ENCODE results near the gene ERCC6.

ERCC6 gene

DNA sequence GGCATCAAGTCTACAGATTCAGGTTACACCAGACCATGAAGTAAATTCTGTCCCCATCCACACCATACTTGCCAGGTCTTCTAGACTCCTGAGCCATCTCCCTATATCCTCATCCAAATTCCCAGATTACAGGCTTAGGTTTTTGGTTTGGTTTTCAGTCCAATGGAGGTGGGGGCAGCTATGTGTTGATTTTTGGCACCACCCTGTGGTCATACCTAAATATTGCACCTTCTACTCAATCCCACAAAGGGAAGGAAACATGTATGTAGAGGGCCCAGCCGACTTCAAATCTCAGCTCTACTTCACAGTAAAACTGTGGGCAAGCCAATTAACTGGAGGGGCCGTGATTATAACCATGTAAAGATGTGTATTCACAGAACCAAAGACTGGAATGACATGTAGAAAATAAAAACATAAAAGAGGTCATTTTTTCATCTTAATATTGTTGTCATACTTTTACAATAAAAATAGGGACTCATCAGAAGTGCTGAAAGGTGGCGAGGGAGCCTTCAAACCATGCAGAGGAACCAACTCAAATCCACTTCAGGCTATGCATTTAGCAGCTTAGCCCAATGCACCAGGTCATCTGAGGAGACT is 19.8 kb downstream of the ERCC6 start:
- H3K4me3 ChIP-seq (ENCODE audit: low read depth, low read length): no peak overlapping the region
- DNase-seq (ENCODE audit: low read depth): peak; percentile 6

DNA sequence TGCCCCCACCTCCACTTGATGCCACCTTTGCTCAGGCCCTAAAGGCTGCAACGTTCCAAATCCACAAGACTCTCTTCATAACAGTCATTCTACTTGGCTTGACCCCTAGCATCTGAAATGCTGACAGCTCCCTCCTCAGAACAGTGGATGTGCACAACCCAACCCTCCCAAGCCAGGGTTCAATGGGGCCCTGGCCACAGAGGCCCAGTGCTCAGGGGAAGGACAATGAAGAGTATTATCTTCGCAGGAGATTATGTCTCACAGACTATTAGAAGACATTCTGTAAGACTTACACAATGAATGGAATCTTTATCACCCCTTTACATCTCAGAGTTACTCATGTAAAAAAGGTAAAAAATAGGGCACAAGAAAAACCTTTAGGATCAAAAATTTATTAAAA is 20.4 kb downstream of the ERCC6 start:
- no peak overlapping the region for H3K4me3 ChIP-seq (ENCODE audit: low read depth, low read length)
- no peak for DNase-seq (ENCODE audit: low read depth)

DNA sequence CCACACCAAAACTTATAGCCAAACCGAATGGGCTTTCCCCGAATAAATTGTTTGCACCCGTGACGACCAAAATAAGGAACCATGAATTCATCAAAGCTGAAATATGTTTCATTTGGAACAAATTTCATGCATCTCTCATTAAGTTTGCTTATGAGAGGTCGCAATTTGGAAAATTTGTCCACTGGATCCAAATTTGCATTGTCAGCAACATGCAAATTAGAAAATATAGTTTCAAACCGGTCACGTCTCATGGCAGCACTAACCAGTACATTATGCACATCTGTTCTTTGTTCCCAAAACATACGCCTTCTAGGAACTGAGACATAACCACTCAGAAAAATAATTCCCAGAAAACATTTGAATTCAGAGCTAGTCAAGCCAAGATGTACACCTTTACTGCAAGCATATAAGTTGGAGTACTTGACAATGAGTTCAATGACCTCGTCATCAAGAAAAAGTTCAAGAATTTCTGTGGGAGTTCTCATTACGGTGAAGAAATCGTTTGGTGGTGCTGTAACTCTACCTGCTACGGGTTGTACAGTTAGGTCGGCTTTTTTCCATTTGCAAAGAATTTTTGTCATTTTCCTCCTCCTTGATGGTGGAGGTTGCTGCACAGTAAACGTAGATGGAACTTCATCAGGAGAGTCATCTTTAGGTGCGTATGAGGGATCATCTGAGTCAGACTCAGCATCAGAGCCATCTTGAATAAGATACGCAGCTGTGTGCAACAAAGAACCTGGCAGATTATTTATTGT is 22.5 kb downstream of the ERCC6 start:
- no peak overlapping the region for H3K4me3 ChIP-seq (ENCODE audit: low read depth, low read length)
- no peak for DNase-seq (ENCODE audit: low read depth)

DNA sequence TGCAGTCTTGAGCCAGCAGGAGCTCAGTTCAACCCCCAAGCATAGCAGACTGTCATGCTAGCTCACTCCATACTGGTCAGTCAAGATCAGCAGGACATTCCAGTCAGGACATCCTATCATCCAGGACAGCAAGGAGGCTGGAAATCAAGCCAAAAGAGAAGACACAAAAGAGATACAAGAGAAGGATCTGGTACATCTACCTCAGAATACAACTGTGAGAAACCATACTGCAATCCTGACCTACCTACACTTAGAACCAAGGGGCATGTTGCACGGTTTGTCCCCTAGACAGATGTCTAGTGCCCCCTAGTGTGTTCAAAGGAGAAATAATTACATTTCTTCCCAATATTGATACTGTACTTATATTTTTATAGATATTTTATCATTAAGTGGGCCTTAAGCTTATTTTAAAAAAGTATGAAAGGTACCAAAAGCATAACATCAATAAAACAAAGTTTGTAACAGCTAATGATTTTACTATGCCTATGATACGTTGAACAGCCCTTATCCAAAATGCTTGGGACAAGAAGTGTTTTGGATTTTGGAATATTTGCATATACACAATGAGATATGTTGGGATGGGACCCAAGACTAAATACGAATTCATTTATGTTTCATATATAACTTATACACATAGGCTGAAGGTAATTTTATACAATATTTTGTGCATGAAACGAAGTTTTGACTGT is 26.7 kb downstream of the ERCC6 start:
- no peak overlapping the region for H3K4me3 ChIP-seq (ENCODE audit: low read depth, low read length)
- DNase-seq (ENCODE audit: low read depth): peak; percentile 11

DNA sequence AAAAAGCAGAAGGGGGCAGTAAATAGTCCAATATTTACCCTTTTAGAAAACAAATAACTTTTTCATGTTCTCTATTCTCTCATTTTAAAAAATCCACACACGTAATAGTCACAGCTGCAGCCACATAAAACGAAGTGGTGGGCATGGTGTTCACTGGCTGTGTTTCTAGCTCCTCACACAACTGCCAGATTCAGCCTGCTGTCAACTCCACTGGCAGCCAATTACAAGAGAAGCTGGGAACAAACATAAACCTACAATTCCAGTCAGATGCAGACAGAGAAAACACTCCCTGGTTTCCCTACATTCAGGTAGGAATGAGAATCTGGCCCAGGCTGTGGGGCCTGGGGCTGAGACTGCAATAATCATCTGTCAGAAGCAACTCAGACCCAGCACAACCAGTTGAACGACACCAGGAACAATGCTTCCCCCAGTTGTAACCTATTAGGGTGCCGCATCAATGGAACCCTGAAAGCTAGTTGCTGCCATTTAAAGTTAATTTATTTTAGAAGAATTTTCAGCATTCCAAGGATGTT is 29.1 kb downstream of the ERCC6 start:
- no peak for DNase-seq (ENCODE audit: low read depth)

DNA sequence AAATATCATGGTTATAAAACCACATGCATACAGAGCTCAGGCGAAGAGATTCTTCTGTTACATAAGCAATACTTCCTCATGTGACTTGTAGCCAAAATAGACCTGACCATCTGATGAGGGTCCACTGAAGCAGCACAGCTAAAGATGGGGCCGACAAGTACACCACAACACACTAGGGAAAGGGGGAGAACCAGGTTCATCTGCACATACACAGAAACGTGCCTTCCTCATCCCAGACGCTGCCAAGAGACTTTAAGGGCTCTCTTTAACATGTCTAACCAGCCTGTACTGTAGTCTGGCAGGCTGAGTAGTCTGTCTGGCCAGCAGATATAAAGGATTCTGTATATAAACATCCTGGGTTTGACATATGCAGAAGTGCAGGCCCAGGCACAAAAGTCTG is 30.3 kb downstream of the ERCC6 start:
- H3K4me3 ChIP-seq (ENCODE audit: low read depth, low read length): no peak overlapping the region
- no peak for DNase-seq (ENCODE audit: low read depth)

More for the DNA sequence above, 29.1 kb downstream of the ERCC6 start:
- H3K4me3 ChIP-seq (ENCODE audit: low read depth, low read length): no peak overlapping the region

DNA sequence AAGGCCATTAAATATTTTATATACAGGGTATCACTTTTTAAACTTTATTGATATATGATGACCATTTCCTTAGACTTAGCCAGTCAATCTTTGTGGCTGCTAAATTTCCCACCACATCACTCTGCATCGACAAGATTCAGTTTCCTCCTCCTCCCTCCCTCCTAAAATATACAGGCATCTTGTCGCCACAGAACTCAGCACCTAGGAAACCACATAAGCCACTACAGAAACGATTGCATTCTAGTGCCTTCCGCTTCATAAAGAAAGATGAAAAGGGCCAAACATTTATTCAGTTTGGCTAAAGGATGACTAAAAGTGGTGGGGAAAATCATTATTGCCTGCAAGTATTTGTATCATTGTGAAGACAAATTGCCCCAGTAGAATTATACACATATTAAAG is 30.7 kb downstream of the ERCC6 start:
- DNase-seq (ENCODE audit: low read depth): no peak
- no peak overlapping the region for H3K4me3 ChIP-seq (ENCODE audit: low read depth, low read length)

DNA sequence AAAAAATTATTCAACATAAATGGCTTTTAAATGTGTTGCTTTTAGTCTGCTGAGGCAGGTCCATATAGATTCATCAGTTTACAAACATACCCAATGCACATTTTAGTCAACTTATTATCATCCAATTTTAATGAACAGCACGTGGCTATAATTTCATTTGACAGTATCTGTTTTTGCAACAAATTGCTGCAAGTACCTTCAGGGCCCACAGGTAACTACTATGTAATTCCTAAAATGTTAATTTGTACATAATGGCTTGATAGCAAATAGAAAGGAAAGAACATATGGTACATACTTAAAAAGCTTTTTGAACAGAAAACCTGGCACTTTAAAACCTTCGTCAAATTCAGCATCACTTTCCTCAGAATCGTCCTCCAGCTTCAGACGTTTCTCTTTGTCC is 33.3 kb downstream of the ERCC6 start:
- no peak for DNase-seq (ENCODE audit: low read depth)
- H3K4me3 ChIP-seq (ENCODE audit: low read depth, low read length): no peak overlapping the region

DNA sequence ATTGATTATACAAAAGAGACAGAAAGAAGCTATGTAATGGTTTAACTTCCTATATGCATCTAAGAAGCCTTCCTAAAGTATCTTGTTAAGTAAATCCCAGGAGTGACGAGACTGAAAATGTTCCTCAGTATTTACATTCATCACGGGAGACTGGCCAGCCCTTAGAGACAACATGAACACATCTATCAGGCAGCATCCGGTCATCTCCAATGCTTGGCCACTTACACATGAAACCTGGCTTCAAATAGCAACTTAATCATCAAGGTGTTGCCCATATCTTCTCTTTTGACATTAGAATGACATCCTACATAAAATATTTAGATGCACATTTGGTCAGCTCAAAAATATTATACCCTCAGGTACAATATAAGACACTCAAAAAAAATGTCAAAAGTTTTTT is 33.8 kb downstream of the ERCC6 start:
- no peak for DNase-seq (ENCODE audit: low read depth)
- no peak overlapping the region for H3K4me3 ChIP-seq (ENCODE audit: low read depth, low read length)

DNA sequence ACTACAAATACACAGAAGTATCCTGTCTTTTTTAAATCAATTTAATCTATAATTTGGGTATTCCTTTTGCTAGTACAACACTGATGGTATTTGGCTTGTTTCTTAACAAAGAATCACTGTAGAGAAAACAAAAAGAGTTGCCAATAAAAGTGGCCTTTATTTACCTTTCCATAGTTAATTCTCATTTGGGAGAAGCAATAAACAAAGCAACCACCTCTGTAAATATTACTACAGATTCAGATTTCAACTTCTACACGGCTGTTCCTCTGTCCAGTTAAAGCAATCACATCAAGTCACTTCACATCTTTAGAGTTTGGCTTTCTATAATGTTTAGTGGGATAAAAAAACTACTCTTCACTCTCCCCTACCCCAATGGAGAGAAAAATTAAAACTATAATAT is 34.4 kb downstream of the ERCC6 start:
- no peak for DNase-seq (ENCODE audit: low read depth)

DNA sequence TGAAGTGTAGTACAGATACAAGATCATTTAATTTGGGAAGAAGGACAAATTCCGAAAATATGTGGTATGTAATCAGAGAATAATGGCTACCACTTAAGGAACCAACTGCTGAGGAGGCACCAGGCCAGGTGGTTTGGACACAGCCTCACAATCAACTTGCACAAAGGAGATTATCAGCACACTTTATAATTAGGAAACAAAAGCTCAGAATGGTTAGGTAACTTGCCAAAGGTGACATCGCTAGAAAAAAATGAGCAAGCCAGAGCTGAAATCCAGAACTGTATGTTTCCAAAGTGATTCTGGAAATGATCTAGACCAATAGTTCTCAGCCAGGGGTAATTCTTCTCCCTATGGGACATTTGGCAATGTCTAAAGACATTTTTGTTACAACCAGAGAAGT is 36.6 kb downstream of the ERCC6 start:
- peak; percentile 2 for DNase-seq (ENCODE audit: low read depth)
- H3K4me3 ChIP-seq (ENCODE audit: low read depth, low read length): no peak overlapping the region

More for the DNA sequence above, 34.4 kb downstream of the ERCC6 start:
- H3K4me3 ChIP-seq (ENCODE audit: low read depth, low read length): no peak overlapping the region

DNA sequence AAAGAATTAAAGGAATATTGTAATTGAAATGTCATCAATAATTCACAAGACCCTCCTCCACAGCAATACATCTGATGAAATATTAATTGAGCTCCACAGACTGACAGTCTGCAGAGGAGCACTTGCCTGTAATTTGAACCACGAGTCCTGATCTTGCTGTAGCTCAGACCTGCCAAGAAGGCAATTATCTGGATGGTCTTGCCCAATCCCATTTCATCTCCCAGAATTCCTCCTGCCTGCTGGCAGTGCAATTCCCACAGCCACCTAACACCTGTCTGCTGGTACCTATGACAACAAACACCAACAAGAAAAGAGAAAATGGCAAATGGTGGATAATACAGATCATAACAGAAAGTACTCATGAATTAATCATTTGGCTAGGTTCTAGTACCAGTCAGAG is 38.5 kb downstream of the ERCC6 start:
- no peak for DNase-seq (ENCODE audit: low read depth)
- no peak overlapping the region for H3K4me3 ChIP-seq (ENCODE audit: low read depth, low read length)

DNA sequence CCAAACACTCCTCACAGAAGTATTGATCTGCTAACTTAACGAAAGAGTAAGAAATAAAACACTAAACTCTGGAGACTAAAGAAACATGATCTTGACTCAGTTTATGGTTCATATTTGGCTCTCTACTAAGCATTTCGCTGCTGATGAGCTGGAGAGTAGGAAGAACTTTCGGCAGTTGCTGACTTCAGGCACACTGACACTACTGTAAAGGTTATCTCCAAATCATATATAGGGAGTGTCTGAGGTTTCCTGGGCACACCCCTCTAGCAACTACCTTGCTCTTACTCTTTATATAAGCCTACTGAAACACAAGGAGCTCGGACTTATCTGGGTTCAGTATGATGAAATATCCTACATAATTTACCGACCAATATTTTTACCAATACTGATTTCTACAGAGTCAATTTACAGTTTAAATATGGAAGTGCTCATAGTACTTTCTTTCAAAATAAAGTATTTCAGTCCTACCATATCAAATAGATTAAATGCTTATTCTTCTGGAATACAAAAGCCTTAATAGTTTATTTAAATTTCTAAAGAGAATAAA is 39.5 kb downstream of the ERCC6 start:
- no peak for DNase-seq (ENCODE audit: low read depth)

DNA sequence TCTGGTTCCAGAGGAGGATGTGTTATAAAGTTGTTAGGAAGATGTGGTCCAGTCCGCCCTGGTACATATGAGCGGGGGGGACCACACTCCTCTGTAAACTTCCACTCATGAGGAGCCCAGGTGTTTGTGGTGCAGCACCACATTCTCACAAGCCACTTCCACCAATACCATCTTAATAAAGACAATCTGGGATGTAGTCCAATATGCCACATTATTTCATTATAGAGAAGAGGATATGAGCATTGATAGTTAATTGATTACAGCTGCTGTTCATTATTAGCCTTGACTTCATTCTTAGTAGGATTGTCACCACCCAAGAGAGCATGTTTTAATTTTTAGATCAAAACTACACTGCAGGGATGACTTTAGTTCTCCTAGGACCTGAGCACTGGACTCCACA is 40.5 kb downstream of the ERCC6 start:
- no peak for DNase-seq (ENCODE audit: low read depth)
- H3K4me3 ChIP-seq (ENCODE audit: low read depth, low read length): no peak overlapping the region

More for the DNA sequence above, 39.5 kb downstream of the ERCC6 start:
- no peak overlapping the region for H3K4me3 ChIP-seq (ENCODE audit: low read depth, low read length)

DNA sequence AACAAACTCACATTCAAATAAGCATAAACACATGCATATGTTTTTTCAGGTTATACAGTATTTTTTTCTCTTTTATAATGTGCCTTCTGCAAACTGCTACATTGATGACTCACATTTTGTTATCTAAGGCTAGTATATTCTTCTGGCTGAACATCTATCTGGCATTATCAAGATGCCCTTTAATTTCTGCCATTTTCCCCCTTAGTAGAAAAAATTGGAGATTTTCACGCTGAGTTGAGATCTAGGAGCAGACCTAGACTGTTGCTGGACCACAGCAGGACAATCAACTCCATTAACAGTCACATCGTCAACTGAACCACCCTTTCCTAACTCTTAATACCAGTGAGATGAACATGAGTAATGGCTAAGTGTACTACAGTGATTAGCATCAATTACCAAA is 41.6 kb downstream of the ERCC6 start:
- DNase-seq (ENCODE audit: low read depth): no peak
- no peak overlapping the region for H3K4me3 ChIP-seq (ENCODE audit: low read depth, low read length)

DNA sequence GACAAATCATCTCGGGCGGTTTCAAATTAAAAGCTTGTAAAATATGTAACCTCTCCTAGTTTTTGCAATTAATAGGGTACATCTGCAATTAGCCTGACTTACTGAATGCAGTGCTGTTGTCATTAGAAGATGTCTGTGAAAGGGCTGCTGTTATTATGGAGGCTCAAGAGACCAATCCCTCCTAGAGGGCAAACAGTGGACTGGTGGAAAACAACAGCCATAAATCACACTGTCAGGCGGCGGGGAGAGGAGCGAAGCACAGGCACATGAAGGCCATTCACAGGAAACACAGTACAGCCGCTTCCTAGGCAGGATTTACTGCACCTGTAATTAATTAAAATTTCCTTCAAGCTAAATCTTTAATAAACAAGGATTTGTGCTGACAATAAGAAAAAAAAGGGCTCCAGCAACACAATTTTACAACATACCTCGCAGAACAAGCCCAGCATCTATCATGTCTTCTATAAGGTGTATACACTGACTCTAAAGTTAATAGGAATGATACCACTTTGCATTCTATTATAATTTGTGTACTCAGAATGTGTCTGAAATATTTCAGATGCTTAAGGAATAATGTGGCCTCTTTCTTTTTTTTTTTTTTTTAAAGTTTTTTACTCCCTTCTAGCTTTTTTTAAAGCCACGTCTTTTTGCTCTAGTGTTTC is 50.7 kb downstream of the ERCC6 start:
- no peak for DNase-seq (ENCODE audit: low read depth)
- no peak overlapping the region for H3K4me3 ChIP-seq (ENCODE audit: low read depth, low read length)

DNA sequence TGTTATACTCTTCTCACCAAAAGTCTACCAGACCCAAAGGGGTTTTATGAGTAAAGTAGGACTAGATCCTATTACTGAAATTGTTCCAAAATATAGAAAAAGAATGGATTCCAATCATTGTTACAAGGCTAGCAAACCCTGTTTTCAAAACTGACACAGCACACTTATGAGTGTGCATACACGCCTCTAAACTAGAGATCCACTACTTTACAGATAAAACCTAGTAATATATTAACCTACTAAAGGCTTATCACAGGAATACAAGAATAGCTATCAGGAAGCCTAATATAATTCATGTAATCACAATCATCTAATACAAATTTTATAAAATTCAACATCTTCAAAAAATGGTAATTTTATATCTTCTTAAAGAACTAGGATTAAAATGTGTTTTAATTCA is 52.2 kb downstream of the ERCC6 start:
- no peak overlapping the region for H3K4me3 ChIP-seq (ENCODE audit: low read depth, low read length)
- DNase-seq (ENCODE audit: low read depth): no peak

DNA sequence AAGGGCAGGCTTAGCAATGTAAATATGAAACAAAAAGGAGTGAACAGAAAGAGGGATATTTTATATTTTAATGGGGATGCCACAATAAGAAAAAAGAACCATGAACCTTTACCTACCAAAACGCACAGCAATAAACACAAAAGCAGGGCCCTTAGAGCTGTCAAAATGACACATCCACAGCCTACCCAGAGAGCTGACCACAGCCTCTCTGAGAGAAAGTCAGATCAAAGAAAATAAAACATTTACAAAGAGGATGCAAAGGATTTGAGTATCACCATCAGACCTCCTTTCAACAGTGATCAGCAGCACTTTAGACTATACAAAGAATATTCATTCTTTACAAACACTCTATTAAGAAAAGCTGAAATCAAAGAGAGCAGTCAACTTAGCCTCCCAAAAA is 52.9 kb downstream of the ERCC6 start:
- H3K4me3 ChIP-seq (ENCODE audit: low read depth, low read length): no peak overlapping the region
- no peak for DNase-seq (ENCODE audit: low read depth)

DNA sequence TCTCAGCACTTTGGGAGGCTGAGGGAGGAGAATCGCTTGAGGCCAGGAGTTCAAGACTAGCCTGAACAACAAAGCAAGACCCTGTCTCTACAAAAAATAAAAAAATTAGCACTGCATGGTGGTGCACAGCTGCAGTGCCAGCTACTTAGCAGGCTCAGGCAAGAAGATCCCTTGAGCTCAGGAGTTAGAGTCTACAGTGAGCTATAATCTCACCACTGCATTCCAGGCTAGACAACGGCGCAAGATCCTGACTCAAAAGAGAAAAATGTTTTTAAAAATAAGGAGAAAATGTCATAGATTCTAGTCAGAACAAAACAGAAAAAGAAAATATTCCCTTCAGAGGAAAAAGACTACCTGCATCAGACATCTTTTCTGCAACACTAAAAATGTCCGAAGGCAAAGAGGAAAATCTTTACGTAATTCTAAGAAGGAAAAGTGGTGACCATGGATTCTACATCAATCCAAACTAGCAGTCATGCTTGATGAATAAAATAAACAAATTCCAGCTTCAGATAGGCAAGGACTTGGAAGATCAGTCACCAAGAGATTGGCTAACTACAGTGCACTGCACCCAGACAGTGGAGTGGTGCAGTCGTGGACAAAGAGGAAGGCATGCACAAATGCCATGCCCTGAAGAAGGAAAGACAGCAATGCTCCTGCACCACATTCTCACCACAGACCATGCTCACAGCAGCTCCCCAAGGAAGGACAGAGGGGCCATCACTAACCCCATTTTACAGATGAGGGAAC is 54.3 kb downstream of the ERCC6 start:
- H3K4me3 ChIP-seq (ENCODE audit: low read depth, low read length): no peak overlapping the region
- no peak for DNase-seq (ENCODE audit: low read depth)

Data from skeletal muscle cell (primary cell).